GM19351 (cell line): ENCODE measurements around the gene S100A7A.

ENCODE experiments used
- ATAC-seq: cut with Tn5 transposase; IDR thresholded peaks from one replicate; pipeline ENCODE4 v1.9.1; 2021; ENCODE audit warnings: mild to moderate bottlenecking, moderate library complexity; ENCODE audit not compliant: unreplicated experiment

The S100A7A gene

DNA sequence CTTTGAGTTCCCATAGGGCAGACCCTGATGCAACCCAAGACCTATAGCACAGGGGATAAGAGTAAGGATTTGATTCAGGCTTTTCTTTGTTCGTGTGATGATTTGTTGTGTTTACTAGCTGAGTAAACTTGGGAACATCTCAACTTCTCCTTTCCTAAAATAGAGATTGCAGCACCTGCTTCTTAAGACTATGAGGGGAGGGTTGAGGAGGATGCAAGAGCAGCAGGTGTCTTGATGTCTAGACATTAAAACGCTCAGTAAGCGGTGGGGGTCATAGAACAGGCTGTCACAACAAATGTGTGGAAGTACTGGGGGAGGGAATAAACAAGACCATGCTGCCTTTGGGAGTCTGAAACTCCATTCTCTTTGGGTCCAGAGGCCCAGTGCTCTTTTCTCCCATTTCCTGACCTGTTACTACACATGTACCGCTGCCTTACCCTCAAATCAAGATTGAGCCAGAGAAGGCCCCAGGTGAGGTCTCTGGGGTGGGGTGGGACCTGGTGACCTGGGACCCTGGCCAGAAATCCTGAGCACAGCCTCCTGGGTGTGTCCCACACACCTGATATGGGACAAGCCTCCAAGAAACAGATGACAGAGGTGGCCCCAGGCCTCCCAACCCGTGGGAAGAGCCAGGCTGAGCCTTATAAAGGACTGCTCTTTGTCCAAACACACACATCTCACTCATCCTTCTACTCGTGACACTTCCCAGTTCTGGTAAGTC is at the start of gene S100A7A:
Gene S100A7A (plus strand): TSS at position 671 of the 721 bp plus-strand sequence. CDS start 1,563 bp downstream, outside the sequence.
- ATAC-seq = no peak

DNA sequence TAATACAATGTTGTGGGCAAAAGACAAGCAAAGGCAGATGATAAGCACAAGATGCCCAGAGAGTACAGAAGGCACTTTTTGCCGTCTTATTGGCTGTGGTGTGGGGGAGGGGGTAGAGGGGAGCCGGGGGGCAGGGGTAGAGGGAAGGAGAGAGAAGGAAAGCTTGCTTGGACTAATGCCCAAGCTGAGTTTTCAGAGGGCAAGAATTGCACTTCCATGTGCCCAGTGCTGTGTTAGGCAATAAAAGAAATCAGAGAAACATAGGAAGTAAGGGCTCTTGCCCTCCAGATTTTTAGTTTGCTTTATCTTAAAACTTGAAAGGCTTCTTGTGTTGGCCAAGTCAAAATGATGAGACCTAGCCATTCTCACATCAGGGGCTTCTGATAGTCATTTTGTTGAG is 49.2 kb upstream of the S100A7A start:
- ATAC-seq = no peak

- ATAC-seq = no peak
Measured at GRCh38 chr1:153368495-153368894, 47.8 kb upstream of the S100A7A start.

- ATAC-seq = no peak
Measured at GRCh38 chr1:153370146-153370545, 46.2 kb upstream of the S100A7A start.

DNA sequence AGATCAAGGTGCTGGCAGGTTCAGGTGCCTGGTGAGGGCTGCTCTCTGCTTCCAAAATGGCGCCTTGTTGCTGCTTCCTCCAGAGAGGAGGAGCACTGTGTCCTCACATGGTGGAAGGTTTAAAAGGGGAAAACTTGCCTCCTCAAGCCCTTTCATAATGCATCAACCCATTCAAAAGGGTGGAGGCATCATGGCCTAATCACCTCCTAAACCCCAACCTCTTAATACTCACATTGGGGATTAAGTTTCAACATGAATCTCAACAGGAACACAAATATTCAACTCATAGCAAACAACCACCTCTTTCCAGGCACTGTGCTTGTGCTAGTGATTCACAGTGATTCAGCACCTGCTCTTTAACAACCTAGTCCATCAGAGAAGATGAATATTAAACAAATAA is 45.1 kb upstream of the S100A7A start:
- no peak for ATAC-seq

GRCh38 chr1:153372571-153372970 is 43.7 kb upstream of the S100A7A start:
- no peak for ATAC-seq

DNA sequence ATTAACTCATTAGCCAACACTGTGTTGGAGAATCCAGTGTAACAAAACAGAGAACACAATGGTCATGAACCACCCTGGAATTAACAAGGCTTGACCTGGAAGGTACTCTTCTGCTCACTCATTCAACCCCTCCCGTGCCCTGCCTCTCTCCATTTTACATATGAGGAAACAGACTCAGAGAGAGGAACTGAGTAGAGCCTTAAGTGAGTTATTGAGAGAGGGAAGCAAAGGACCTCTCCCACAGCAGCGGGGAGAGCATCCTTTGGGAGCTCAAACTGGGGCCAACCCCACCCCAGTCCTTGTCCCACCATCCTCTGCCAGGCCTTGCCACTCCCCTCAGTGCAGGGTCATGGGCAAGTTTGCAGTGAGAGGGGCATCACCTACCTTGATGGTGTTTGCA is 42.2 kb upstream of the S100A7A start:
- no peak for ATAC-seq

- ATAC-seq = no peak
Measured at GRCh38 chr1:153375511-153375910, 40.8 kb upstream of the S100A7A start, which contains the start of gene S100A12. TSS of gene S100A12 (minus strand) at chr1:153375621. CDS start at chr1:153374592, 1,029 bp downstream.

DNA sequence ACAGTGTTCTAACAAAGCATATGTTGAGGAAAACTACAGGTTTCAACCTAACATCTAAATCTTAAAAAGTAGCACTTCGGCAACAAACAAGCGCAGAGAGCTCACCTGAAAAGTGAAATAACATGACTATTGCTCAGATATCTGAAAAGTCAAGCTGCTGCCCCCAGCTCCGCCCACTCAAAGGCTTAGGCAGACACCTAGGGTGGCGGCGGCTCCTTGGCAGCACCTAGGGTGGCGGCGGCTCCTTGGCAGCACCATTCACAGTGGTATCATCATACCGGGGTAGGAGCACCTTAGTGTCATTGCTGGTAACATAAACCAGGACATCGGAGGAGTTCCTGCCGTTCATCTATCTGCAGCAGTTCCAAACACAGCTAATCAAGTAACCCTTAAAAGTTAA is 36.7 kb upstream of the S100A7A start:
- no peak for ATAC-seq

DNA sequence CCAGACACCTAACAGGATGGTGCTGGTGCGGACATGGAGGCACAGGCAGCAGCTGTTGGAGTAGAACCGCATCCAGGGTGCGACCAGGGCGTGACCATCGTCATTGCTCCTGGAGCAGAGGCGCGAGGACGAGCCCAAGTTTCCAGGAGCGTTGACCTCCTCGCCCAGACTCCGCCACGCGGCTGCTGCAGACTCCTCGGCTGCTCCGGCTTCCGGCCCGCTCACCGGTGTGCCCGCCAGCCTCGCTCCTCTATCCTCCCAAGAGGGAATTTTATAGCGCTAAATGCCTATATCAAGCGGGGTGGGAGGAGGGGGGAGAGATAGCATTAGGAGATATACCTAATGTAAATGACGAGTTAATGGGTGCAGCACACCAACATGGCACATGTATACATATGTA is 35.6 kb upstream of the S100A7A start:
- ATAC-seq = no peak

- ATAC-seq = no peak
Measured at GRCh38 chr1:153384958-153385580, 31.3 kb upstream of the S100A7A start.

- ATAC-seq = no peak
Measured at GRCh38 chr1:153386500-153386901, 29.8 kb upstream of the S100A7A start.

GRCh38 chr1:153387001-153387400 is 29.3 kb upstream of the S100A7A start:
- ATAC-seq = no peak

GRCh38 chr1:153387785-153388184 is 28.5 kb upstream of the S100A7A start:
- ATAC-seq = no peak

DNA sequence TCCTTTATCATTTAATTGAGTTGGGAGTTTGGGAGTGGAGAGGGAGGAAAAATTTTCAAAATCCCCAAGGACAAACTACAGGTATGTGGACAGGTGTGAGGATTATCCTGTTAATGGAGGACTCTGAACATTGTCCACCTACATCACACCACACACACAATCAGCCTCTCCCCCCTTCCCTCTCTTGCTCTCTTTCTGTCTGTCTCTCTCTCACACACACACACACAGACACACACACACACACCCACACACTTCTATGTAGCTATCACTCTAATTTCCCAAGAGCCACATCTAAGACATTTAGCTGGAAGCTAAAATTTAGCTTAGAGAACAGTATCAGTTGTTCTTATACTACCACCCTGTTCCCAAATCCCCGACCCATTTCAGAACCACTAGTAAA is 26.9 kb upstream of the S100A7A start:
- ATAC-seq = no peak

DNA sequence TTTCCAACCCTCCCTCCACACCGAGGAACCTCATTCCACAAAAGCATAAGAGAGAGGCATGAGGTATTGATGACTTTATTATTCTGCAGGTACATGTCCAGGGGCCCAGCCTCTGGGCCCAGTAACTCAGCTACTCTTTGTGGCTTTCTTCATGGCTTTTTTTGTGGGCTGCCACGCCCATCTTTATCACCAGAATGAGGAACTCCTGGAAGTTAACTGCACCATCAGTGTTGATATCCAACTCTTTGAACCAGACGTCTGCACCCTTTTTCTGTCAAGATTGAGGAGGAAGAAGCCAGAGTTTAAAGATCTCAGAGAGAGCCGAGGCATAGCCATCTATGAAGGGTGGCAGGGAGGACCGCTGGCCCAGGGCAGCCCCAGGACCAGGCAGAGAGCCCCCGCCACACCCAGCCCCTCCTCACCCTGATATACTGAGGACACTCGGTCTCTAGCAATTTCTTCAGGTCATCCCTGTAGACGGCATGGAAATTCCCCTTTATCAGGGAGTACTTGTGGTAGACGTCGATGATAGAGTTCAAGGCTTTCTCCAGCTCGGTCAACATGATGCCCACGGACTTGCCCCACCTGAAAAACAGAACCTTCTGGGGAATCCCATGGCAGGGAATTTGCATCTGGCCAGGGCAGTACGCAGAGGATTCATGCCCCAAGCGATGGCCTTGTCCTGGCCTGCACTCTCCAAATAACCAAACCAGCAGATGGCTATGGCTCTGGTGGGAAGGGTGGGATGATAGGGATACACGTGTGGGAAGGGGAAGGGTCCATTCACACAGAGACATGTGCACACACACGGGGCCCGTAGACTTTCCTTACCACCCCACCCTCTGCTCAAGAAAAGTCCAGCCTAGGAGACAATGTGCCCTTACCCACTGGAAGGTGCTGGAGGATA is 26.1 kb upstream of the S100A7A start:
- ATAC-seq = no peak

DNA sequence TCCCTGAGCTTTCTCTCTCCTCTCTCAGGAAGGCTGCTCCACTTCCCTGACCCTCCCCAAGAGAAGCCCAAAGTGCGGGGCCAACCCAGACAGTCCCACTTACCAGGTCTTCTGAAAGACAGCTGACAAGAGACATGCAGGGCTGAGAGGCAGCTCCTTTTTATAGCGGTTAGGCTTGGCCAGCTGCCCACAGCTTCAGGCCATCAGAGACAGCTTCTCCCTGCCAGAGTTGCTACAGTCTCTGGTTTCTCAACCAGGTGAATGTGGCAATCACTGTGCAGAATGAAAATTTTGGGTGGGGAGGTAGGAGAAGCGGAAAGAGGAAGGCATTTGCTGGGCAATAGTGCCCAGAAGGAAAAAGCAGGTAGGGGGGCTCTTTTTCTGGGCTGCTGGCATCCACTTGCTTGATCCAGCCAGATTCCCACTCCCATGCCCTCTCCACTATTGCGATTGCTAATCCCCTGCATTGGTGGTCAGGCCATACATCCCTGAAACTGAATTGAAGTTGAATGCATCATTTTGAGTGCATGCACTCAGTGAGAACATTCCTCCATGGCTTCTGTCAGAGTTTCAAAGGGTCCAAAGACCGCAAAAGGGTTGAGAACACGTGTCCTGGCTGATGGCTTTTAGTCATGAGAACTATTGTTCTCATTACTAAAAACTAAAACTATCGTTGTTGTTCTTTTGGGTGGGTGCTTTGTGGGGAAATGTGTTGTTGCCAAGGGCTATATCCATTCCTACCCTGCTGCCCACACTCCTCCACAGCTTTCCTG is 25.2 kb upstream of the S100A7A start, which contains the start of gene S100A8:
Gene S100A8 (minus strand): TSS at position 136 of the 773 bp plus-strand sequence. CDS start 538 bp downstream, outside the sequence.
- ATAC-seq = no peak

GRCh38 chr1:153392258-153392657 is 24.1 kb upstream of the S100A7A start:
- ATAC-seq = no peak

DNA sequence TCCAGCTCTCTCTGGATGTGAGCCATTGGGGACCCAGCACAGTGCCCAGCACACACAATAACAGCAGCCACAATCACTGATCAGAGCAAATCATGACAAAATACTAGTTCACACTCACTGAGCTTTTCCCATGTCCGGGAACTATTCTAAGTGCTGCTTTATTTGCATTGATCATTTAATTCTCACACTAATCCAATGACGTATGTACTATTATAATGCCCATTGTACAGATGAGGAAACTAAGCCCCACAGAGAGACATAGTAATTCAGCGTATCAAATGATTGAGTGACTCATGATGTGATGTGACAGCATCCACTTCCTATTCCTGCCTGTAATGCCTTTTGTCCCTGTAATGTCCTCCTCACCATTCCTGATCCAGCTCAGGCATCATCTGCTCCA is 23.5 kb upstream of the S100A7A start:
- no peak for ATAC-seq

DNA sequence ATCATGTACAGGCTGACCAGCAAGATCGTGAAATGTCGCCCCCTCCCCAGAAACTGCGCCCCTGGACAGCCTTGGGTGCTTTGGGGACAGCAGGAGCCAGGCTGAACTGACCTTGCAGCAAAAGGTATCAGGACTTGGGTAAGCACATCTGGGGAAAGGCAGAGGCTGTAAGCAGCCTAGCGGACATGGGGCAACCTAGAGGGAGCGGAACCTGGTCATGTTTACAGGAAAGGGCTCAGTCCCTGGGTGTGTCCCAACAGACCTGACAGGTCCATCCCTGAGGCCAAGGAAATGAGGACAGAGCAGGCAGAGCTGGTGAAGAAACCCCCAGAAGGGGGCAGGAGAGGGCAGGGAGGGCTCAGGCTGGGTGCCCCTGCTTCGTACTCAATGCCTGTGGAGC is 22.4 kb upstream of the S100A7A start:
- ATAC-seq = no peak

DNA sequence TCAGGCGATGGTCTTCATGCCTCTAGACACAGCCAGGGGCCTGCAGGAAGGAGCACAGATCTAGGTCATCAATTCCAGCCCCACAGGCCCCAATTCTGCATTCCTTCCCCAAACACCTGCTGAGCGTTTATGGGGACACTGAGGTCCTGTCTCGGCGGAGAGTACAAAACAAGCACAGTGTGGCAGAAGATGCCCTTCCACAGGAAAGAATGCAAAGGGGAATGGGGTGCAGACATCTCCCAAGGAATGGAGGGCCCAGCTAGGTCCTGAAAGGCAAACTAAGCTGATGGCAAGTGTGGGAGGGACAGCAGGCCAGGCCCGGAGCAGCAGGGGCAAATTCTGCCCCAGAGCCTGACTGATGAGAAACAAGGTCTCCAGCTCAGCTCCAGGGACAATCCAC is 21.9 kb upstream of the S100A7A start:
- no peak for ATAC-seq
